Activated CD8-positive, alpha-beta memory T cell treated with anti-CD3 and anti-CD28 coated beads, Interleukin-2, amount 50 U/mL, for 24 hours (primary cell): ENCODE data around the gene ASXL3.

ENCODE experiments used
- DNase-seq: peaks from one replicate; pipeline ENCODE4 v3.0.0-alpha.2; 2020; ENCODE audit errors: extremely low read depth

ASXL3 gene

DNA sequence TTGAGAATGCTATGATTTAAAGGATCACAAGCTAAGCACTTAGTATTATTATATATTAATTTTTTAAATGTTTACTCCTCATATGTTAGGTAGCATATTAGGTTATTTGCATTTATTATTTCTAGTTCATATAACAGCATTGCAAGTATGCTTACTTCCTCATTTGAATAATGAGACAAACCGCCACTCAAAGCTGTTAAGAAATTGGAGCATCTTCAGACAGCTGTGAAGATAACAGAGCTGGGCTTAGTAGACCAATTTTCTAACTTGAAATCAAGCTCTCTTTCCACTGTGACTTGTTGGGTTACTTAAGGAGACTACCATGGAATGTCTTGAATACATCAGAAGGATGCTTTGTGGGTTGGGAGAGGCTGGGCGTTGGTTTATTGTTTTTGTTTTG is 139.3 kb downstream of the ASXL3 start:
- no peak for DNase-seq

DNA sequence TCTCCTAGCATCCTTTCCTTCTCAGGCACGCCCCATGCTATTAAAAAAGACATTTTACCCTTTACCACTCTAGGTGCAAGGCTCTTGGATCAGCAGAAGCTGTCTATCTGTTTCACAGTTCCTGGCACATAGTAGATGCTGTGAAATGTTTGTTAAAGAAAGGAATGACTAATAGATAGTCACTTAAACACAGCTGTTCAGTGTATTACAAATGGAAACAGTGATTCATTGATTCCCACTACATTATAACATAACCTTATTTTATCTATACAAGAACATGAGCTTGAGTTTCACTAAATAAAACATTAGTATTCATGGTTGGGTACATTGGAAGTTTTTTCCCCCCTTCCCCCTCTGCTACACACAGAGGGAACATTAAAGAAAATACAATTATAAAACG is 142.1 kb downstream of the ASXL3 start:
- DNase-seq: no peak

DNA sequence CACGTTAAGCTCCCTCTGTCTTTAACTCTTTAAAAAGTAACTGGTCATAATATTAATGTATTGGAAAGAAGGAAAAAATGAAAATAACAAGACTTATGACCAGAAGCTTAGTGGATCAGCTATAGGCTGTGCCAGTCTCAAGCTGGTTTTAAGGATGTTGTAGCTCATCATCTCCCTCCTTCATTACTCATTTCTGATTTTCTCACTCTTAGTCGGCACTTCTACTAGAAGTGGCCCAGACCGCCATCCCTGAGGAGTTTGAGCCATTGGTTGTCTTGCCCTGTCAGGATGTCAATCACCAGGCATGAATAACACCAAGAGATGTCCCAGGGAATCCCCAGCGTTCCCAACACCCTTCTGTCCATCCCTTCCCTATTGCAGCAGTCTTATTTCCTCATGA is 151.5 kb downstream of the ASXL3 start:
- no peak for DNase-seq

DNA sequence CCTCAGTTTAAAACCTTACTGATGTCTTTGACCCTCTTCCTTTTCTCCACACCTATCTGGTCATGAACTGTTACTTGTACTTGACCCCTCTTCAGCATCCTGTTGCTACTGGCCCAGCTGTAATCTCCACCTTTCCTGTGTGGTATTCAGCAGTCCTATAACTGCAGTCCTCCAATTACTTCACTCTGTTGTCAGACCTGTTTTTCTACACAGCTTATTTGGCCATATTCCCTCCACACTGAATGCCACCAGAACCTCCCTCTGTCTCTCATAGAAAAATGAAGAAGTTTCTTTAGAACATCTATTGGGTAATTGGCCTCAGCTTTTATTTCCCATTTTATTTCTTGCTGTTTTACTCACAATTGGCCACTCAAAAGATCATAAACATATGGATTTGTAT is 155.4 kb downstream of the ASXL3 start:
- no peak for DNase-seq

DNA sequence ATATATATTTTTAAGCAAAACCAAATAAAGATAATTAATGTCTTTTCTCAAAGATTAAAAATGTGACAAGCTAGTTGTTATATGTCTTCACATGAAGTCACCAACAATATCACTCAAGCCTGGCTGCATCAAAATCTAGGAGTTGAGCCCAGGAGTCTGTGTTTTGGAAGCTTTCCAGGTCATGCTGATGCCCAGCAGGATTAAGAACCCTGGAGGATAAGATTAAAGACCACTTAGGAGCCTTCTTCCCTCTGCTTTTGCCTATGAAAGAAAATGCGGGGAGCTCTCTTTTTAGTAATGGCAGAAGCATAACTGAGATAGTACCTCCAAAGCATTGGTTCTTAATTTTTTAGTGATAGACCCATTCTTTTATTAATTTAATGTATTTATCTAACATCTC is 157.4 kb downstream of the ASXL3 start:
- no peak for DNase-seq

DNA sequence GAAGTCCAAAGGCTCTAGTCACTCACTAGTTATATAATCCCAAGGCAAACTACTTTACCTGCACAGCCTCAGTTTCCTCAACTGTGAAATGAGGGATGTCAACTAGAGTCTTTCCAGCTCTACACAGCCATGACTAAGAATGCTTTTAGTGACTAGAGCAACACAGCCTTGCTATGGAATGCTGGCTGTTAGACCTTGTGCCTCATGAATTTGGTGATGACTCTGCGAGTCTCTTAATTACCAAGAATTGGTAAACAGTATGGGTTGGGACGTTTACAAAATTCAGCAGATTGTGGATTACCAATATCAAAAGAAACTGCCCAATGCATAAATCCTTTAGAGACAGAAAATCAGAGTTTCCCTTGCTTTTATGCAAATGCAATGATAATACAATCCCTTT is 163.7 kb downstream of the ASXL3 start:
- DNase-seq: no peak

DNA sequence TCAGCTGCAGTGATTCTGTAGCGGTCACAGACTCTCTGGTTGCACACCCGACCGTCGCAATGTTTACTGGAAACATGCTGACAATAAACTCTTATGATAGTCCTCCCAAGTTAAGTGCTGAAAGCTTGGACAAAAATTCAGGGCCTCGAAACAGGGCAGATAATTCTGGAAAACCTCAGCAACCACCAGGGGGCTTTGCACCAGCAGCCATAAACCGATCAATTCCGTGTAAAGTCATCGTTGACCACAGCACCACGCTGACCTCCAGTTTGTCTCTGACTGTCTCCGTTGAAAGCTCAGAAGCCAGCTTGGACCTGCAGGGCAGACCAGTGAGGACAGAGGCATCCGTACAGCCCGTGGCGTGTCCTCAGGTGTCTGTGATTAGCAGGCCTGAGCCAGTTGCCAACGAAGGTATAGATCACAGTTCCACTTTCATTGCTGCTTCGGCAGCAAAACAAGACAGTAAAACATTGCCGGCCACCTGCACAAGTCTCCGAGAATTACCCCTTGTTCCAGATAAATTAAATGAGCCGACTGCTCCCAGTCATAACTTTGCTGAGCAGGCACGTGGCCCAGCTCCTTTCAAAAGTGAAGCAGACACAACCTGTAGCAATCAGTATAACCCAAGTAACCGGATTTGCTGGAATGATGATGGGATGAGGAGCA is 166.1 kb downstream of the ASXL3 start:
- DNase-seq: no peak

DNA sequence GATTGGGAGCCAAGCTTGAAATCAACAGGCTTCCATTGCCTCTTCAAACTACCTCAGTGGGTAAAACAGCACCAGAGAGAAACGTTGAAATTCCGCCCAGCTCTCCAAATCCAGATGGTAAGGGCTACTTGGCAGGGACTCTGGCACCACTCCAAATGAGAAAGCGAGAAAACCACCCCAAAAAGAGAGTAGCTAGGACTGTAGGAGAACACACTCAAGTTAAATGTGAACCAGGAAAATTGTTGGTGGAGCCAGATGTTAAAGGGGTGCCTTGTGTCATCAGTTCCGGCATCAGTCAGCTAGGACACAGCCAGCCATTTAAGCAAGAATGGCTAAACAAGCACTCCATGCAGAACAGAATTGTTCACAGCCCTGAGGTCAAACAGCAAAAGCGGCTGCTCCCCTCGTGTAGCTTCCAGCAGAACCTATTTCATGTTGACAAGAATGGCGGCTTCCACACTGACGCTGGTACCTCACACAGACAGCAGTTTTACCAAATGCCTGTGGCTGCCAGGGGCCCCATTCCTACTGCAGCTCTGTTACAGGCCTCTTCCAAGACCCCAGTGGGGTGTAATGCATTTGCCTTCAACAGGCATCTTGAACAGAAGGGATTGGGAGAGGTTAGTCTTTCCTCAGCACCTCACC is 167.3 kb downstream of the ASXL3 start:
- no peak for DNase-seq

DNA sequence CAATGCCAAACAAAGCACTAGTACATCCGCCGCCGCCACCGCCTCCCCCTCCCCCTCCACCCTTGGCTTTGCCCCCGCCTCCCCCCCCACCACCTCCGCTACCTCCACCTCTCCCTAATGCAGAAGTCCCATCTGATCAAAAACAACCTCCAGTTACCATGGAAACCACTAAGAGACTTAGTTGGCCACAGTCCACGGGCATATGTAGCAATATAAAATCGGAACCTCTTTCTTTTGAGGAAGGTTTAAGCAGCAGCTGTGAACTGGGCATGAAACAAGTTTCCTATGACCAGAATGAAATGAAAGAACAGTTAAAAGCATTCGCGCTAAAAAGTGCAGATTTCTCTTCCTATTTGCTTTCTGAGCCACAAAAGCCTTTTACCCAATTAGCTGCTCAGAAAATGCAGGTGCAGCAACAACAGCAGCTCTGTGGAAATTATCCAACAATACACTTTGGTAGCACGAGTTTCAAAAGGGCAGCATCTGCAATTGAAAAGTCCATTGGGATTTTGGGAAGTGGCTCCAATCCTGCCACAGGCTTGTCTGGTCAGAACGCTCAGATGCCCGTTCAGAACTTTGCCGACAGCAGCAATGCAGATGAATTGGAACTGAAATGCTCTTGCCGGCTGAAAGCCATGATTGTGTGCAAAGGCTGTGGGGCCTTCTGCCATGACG is 168.0 kb downstream of the ASXL3 start:
- no peak for DNase-seq

DNA sequence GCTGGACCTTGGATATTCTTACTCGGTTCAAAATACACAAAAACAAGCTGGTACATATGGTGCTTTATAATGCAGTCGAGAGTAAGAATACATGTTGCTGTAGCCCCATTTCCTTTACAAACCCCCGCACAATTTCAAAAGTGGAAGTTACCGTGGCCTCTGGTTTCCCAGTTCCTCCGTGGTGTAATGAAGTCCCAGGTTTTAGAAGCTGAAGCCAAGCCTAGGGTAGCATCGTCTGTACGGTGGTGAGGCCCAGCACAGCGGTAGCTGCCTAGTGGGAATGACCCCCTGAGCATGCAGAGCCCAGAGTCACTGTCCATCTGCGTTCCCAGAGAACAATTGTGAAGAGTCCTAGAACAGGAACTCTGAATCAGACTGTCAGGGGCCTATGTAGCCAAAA is 171.8 kb downstream of the ASXL3 start:
- no peak for DNase-seq

DNA sequence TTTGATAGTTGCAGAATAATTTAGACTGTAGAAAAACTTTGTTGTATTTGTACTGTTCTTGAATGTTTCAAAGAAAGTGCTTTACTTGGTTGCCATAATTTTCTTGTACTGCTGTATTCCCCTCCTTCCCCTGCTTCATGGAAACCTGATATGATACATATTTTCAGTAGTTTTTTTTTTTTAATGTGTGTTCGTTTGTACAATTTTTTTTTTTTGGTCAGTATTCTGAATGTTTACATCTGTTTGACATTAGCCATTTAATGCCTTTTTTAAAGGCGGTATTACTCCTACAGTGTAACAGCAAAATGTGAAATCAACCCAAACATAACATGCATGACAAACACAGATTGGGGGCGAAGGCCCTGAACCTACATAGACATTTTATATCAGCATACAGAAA is 172.3 kb downstream of the ASXL3 start:
- DNase-seq: no peak

DNA sequence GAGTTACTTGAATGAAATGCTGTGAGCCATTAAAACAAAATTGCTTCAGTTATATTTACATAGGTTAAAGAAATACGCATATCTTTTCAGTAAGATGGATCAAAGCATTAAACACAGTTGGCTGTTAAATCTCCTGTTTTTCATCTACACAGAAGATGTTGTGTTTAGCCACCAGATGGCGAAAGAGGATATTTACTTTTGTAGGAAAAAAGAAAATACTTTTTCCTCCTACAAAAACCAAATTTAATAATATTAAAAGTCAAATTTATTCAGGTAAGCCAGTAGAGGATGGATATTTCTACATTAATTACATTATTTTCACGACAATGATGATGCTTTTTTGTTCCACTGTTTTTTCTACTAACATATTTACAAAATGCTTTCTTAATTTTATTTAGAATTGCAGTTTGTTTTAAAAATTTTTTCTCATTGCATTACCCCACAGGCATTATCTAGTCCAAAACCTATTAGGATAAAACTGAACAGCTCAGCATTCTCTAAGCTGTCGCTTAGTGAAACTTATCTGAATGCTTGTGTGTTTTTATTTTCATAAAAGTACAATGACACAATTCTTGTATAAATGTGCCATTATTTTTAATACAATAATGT is 173.7 kb downstream of the ASXL3 start:
- DNase-seq: no peak

DNA sequence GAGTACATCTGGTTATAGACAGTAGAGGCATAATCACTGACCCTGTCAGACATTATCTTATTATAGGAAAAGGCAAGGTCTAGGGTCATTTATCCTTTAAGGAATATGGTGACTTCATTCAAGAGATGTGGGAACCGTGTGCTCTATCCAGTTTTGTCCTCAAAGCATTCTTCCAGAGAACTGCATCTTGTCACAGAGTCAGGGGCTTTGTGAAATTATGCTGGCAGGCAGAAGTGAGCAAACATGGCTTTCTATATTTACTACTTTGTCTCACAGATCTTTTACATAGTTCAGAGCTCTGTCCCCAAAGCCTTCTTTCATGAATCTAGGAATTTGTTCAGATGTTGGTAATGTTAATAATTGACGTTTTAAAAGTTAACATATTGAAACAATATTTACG is 177.4 kb downstream of the ASXL3 start:
- no peak for DNase-seq

DNA sequence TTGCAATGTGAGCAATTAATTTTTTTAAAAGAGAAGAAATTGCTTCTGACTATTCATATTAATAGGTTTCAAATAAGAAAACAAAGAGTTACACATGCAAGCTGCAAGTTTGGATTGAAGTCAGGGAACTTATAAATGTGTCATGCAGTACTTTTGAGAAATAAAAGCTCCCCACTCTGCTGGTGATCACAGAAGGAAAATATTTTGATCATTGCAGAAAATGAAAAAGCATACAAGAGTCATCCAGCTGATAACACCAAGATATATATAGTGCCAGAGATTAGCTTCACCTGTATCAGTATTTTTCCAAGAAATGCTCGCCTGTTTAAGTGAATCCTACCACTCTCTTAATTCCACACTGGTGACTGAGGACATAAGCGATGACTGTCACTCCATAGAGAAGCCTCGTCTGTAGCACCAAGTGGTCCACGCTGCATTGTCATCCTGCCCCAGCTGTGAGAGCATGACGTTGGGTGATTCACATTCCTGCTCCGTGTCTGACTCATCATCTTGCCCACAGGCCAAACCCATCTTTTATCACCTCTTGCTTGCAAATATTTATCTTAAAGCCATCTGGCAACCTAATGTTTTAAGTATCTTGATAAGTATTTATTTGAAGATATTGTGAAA is 178.0 kb downstream of the ASXL3 start:
- no peak for DNase-seq

DNA sequence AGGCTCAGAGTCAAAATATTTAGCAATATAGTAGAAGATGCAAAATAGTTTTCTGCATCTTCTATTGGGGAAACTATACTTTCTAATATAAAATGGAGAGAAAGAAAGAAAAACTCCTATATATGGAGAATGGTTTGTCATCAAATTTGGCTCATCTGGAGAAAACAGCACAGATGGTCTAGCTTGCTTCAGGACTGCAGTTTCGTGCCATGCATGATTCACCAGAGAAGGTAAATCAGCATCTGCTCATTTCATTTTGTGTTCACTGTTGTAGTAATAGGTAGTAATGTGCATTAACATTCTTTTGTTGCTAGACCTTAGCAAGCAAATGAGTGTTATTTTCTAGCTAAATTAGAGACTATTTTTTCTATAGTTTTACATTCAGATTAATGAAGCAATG is 179.0 kb downstream of the ASXL3 start:
- DNase-seq: no peak

DNA sequence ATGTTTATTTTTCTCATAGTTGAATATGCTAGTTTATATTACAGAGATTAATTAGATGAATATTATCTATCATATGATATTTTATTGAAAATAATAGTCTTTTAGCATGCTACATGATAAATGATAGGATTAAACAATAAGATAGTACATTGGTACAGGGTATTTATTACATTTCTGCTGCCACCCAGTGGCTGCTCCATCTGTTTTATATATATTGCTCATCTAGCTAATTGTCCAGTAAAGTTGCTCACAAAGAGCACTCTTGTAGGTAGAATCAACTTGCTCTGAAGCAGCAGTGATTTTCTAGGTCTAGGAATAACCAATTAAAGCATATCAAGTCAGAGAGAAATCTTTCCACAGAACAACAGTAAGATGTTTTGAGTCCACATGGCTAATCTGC is 183.3 kb downstream of the ASXL3 start:
- no peak for DNase-seq

DNA sequence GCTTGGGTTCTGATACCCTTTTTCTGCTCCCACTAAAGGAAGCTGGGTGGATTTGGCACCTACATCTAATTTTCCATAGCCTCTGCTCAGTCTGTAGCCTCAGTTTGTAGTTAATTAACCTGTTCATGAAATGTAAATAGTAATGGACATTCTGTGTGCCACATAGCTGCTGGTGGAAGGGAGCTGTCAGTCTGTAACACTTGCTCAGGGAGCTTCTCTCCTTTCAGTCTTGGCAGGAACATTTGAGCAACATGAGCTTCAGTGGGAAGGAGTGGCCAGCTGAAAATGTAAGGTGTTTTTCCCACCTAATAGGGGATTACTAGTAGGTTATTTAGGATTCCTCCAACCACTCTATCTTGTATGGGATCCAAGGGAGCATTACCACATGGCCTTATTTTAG is 203.4 kb downstream of the ASXL3 start:
- DNase-seq: no peak
